Measurements from ENCODE around the gene CEBPZ. TPM values are rescaled to one million over a fixed set of nuclear protein-coding genes. Genes with fewer than 3 reads are reported as not detected.

The CEBPZ gene
- total and polyA plus RNA-seq, 10 of the 15 experiments (the other 5 are each of a cell fraction or from before 2014, with no cell fraction given): 29.4 to 89.2 (median 49.5) TPM

DNA sequence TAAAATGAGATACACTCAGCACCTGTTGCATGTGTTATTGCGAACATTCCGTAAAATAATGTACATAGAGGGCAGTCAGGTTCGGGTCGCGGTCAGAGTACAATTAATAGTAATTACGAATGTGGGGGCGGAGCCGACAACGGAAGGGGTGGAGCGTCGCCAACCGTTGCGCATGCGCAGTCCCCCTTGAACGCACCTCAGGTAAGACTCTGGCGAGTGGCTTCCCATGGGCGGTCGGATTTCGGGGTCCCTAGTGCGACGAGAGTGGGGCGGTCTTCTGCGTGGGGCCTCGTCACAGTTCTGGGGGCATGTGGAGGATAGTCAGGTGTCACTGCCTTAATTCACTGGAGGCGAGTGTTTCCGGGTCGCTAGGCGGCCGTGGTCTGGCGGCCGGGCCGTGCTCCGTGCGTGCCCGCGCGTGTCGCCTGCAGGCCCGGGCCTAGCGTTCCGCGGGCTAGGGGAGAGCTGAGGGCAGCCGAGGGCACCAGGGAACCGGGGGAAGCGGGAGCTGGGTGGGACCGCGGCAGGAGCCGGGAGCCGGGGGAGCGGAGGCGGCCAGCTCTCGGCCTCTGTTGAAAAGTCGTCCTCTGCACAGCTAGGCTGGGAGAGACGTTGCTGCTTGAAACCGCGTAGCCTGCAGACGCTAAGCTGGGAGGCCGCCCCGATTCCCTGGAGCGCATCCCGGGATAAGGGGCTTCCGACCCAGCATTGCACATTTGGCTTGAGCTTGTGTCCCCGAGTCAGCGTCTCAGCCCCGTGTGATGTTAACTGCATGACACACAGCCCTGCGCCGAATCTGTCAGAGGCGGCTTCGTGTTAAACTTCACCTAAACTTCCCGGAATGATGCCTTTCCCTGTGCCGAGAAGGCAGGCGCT is 34.8 kb downstream of the CEBPZ start, which contains the start of gene CEBPZOS:
TSS of gene CEBPZOS (plus strand) at position 177 of the 876 bp plus-strand sequence. CDS start 3,209 bp downstream, outside the sequence.
- H3K9ac ChIP-seq (ENCODE audit: control insufficient read depth, insufficient read depth, low read length): peak within 1 kb of the TSS; percentile 64
- DNase-seq (ENCODE audit: low read depth, low spot score) (peak; percentile 71), ATAC-seq (peak; percentile 85), FAIRE-seq (peak; percentile 92)
- in situ Hi-C loops (cut with MboI) (no loop called here), intact Hi-C loops (cut with micrococcal nuclease; ENCODE audit: unreplicated experiment) (no loop called here)
- no peaks in the 10 kb centered on the region for H3K27me3 ChIP-seq (replicated peaks in 1 of 2; ENCODE audit: control insufficient read depth in 2 of 2, insufficient read depth in 2 of 2, low read length in 1 of 2)
- H2AFZ ChIP-seq (ENCODE audit: control insufficient read depth, low read depth, low read length): peak within 1 kb of the TSS; percentile 99
- ChIA-PET RAD21 (ENCODE audit: unreplicated experiment) (no interaction called here), CTCF (interaction anchor here (0.6 to 1.6 kb wide), 3 partner anchors 28 to 105 kb away, joined by 3 to 9 read pairs (median 4); no protein-coding TSS in a partner anchor), POLR2A (interaction anchor here (0.6 to 2.4 kb wide), 4 partner anchors 11 to 41 kb away, joined by 3 to 11 read pairs (median 4); partner anchors contain the start of genes CEBPZ and NDUFAF7), SMC1A (ENCODE audit: uncharacterized antibody, unreplicated experiment) (interaction anchor here (1.0 to 1.1 kb wide), 3 partner anchors 15 to 180 kb away, joined by 3 to 6 read pairs (median 4); partner anchors contain the start of genes CEBPZ and NDUFAF7)
- peaks cover 0 to 13% of the 10 kb centered on the region in 2 experiments; a peak in 1 of 4 replicates for H3K36me3 ChIP-seq (ENCODE audit: control insufficient read depth in 2 of 2, insufficient read depth in 2 of 2, low read length in 1 of 2)
- peaks cover 5% of the 10 kb centered on the region; the same call in 1 of the 2 replicates for H3K4me1 ChIP-seq (ENCODE audit: control insufficient read depth, insufficient read depth, low read length)
- peak within 1 kb of the TSS; percentile 78 for H3K27ac ChIP-seq (ENCODE audit: control insufficient read depth, insufficient read depth)
- BruUV-seq (replicated peaks): no TSS peak
- H3K9me3 ChIP-seq (replicated peaks; ENCODE audit: control insufficient read depth, insufficient read depth, low read length): no peaks in the 10 kb centered on the region; the same call in 2 of the 3 replicates
- H3K4me3 ChIP-seq: peak within 1 kb of the TSS; percentile 77
- H4K20me1 ChIP-seq (ENCODE audit: control insufficient read depth, insufficient read depth): no peaks in the 10 kb centered on the region
- peak within 1 kb of the TSS; percentile 65 for H3K4me2 ChIP-seq (ENCODE audit: control insufficient read depth, insufficient read depth)
- H3K79me2 ChIP-seq (ENCODE audit: control insufficient read depth, insufficient read depth, low read length): peaks cover 38% of the 10 kb centered on the region
- WGBS (ENCODE audit: insufficient coverage, insufficient replicate concordance, low lambda C conversion rate, missing lambda C conversion rate): 1% methylated on average over 72 of the region's 72 CpGs
- no peak for TF ChIP-seq SMAD1 (IDR thresholded peaks at IDR 0.05; ENCODE audit: low read depth, partially characterized antibody)
- peak; percentile 93 for TF ChIP-seq NR2C1 (IDR thresholded peaks at IDR 0.05)
- no peak for TF ChIP-seq RAD51 (IDR thresholded peaks at IDR 0.05)
- no peak for TF ChIP-seq RFX5 (IDR thresholded peaks at IDR 0.05; ENCODE audit: low read depth, low read length)
- no peak for TF ChIP-seq BMI1 (IDR thresholded peaks at IDR 0.05; ENCODE audit: borderline replicate concordance)
- no peak for TF ChIP-seq EED (IDR thresholded peaks at IDR 0.05; ENCODE audit: low read depth)
- 0 out of 2 replicates have a peak, but pooled peaks have one; percentile 25 for TF ChIP-seq ZNF217 (IDR thresholded peaks at IDR 0.05)
- no peak for TF ChIP-seq MYB (IDR thresholded peaks at IDR 0.05; ENCODE audit: borderline replicate concordance, low read depth, low read length)
- no peak for TF ChIP-seq BCL11A (IDR thresholded peaks at IDR 0.05; ENCODE audit: low read depth, low read length)
- peak; percentile 11 to 71; a peak in 3 of 4 replicates for TF ChIP-seq BHLHE40 (IDR thresholded peaks at IDR 0.05; ENCODE audit: borderline replicate concordance in 1 of 2, low read depth in 2 of 2, low read length in 1 of 2)
- peak; percentile 60; the same call in 1 of the 2 replicates for TF ChIP-seq IKZF1 (conservative IDR thresholded peaks at IDR 0.05)
- TF ChIP-seq CREM (IDR thresholded peaks at IDR 0.05; ENCODE audit: low read depth): 0 out of 2 replicates have a peak, but pooled peaks have one; percentile 33
- TF ChIP-seq SMAD5 (IDR thresholded peaks at IDR 0.05; ENCODE audit: low read depth): peak; percentile 81
- TF ChIP-seq, protein P1, sequence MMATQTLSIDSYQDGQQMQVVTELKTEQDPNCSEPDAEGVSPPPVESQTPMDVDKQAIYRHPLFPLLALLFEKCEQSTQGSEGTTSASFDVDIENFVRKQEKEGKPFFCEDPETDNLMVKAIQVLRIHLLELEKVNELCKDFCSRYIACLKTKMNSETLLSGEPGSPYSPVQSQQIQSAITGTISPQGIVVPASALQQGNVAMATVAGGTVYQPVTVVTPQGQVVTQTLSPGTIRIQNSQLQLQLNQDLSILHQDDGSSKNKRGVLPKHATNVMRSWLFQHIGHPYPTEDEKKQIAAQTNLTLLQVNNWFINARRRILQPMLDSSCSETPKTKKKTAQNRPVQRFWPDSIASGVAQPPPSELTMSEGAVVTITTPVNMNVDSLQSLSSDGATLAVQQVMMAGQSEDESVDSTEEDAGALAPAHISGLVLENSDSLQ (IDR thresholded peaks at IDR 0.05): 0 out of 2 replicates have a peak, but pooled peaks have one; percentile 9
- TF ChIP-seq ZNF207 (IDR thresholded peaks at IDR 0.05; ENCODE audit: borderline replicate concordance): no peak
- no peak for TF ChIP-seq SIN3A (IDR thresholded peaks at IDR 0.05; ENCODE audit: low read depth, low read length)
- TF ChIP-seq POLR2AphosphoS2 (IDR thresholded peaks at IDR 0.05; ENCODE audit: low read depth, low read length): peak; percentile 71; the same call in 1 of the 2 replicates
- no peak for TF ChIP-seq ZNF622 (IDR thresholded peaks at IDR 0.05)
- TF ChIP-seq EGR1 (IDR thresholded peaks at IDR 0.05; ENCODE audit: borderline replicate concordance in 1 of 2, low read depth in 2 of 2, low read length in 2 of 2): peak in 1 of 2 experiments; percentile 67; a peak in 2 of 3 replicates
- TF ChIP-seq ZNF274 (IDR thresholded peaks at IDR 0.05; ENCODE audit: insufficient read depth, insufficient read length): no peak
